ENCODE results near the gene ANKS1B.

ANKS1B gene

GRCh38 chr12:99154216-99154982 is 830.3 kb downstream of the ANKS1B start:
- Histone ChIP-seq H3K27me3 (ENCODE audit: control insufficient read depth in 1 of 2, insufficient read depth in 2 of 2, low read length in 2 of 2) (no peaks in the 10 kb centered on the region), H3K36me3 (ENCODE audit: control insufficient read depth in 2 of 2, insufficient read depth in 2 of 2, low read length in 2 of 2) (no peaks in the 10 kb centered on the region), H3K4me1 (ENCODE audit: control insufficient read depth, insufficient read depth, low read length) (no peaks in the 10 kb centered on the region), H3K9ac (ENCODE audit: low read length in 2 of 2) (no peak overlapping the region), H3K27ac (ENCODE audit: low read length) (no peak overlapping the region), H3K4me3 (ENCODE audit: low read length in 2 of 2) (no peak overlapping the region), H3K9me3 (ENCODE audit: control insufficient read depth in 2 of 2, low read length in 2 of 2) (no peaks in the 10 kb centered on the region)

- Histone ChIP-seq H3K36me3 (ENCODE audit: control insufficient read depth in 2 of 2, insufficient read depth in 2 of 2, low read length in 2 of 2) (no peaks in the 10 kb centered on the region), H3K4me3 (ENCODE audit: low read length in 2 of 2) (no peak overlapping the region), H3K27ac (ENCODE audit: low read length) (no peak overlapping the region), H3K4me1 (ENCODE audit: control insufficient read depth, insufficient read depth, low read length) (no peaks in the 10 kb centered on the region), H3K27me3 (ENCODE audit: control insufficient read depth in 1 of 2, insufficient read depth in 2 of 2, low read length in 2 of 2) (no peaks in the 10 kb centered on the region), H3K9me3 (ENCODE audit: control insufficient read depth in 2 of 2, low read length in 2 of 2) (no peaks in the 10 kb centered on the region), H3K9ac (ENCODE audit: low read length in 2 of 2) (no peak overlapping the region)
Observed at GRCh38 chr12:99153293-99153692, 831.4 kb downstream of the ANKS1B start.

GRCh38 chr12:99152337-99152736 is 832.4 kb downstream of the ANKS1B start:
- no peaks in the 10 kb centered on the region for H3K4me1 ChIP-seq (ENCODE audit: control insufficient read depth, insufficient read depth, low read length)
- H3K36me3 ChIP-seq (ENCODE audit: control insufficient read depth in 2 of 2, insufficient read depth in 2 of 2, low read length in 2 of 2): no peaks in the 10 kb centered on the region
- no peaks in the 10 kb centered on the region for H3K9me3 ChIP-seq (ENCODE audit: control insufficient read depth in 2 of 2, low read length in 2 of 2)
- H3K27ac ChIP-seq (ENCODE audit: low read length): no peak overlapping the region
- no peak overlapping the region for H3K4me3 ChIP-seq (ENCODE audit: low read length in 2 of 2)
- no peaks in the 10 kb centered on the region for H3K27me3 ChIP-seq (ENCODE audit: control insufficient read depth in 1 of 2, insufficient read depth in 2 of 2, low read length in 2 of 2)
- no peak overlapping the region for H3K9ac ChIP-seq (ENCODE audit: low read length in 2 of 2)

- Histone ChIP-seq H3K9me3 (ENCODE audit: control insufficient read depth in 2 of 2, low read length in 2 of 2) (no peaks in the 10 kb centered on the region), H3K27me3 (ENCODE audit: control insufficient read depth in 1 of 2, insufficient read depth in 2 of 2, low read length in 2 of 2) (no peaks in the 10 kb centered on the region), H3K27ac (ENCODE audit: low read length) (no peak overlapping the region), H3K9ac (ENCODE audit: low read length in 2 of 2) (no peak overlapping the region), H3K4me3 (ENCODE audit: low read length in 2 of 2) (no peak overlapping the region), H3K36me3 (ENCODE audit: control insufficient read depth in 2 of 2, insufficient read depth in 2 of 2, low read length in 2 of 2) (no peaks in the 10 kb centered on the region), H3K4me1 (ENCODE audit: control insufficient read depth, insufficient read depth, low read length) (no peaks in the 10 kb centered on the region)
Observed at GRCh38 chr12:99151744-99152143, 833.0 kb downstream of the ANKS1B start.

- Histone ChIP-seq H3K36me3 (ENCODE audit: control insufficient read depth in 2 of 2, insufficient read depth in 2 of 2, low read length in 2 of 2) (no peaks in the 10 kb centered on the region), H3K27me3 (ENCODE audit: control insufficient read depth in 1 of 2, insufficient read depth in 2 of 2, low read length in 2 of 2) (no peaks in the 10 kb centered on the region), H3K9me3 (ENCODE audit: control insufficient read depth in 2 of 2, low read length in 2 of 2) (no peaks in the 10 kb centered on the region), H3K4me1 (ENCODE audit: control insufficient read depth, insufficient read depth, low read length) (no peaks in the 10 kb centered on the region), H3K4me3 (ENCODE audit: low read length in 2 of 2) (no peak overlapping the region), H3K9ac (ENCODE audit: low read length in 2 of 2) (no peak overlapping the region), H3K27ac (ENCODE audit: low read length) (no peak overlapping the region)
Observed at GRCh38 chr12:99147130-99147529, 837.6 kb downstream of the ANKS1B start.

GRCh38 chr12:99146730-99147129 is 838.0 kb downstream of the ANKS1B start:
- Histone ChIP-seq H3K27me3 (ENCODE audit: control insufficient read depth in 1 of 2, insufficient read depth in 2 of 2, low read length in 2 of 2) (no peaks in the 10 kb centered on the region), H3K9me3 (ENCODE audit: control insufficient read depth in 2 of 2, low read length in 2 of 2) (no peaks in the 10 kb centered on the region), H3K36me3 (ENCODE audit: control insufficient read depth in 2 of 2, insufficient read depth in 2 of 2, low read length in 2 of 2) (no peaks in the 10 kb centered on the region), H3K9ac (ENCODE audit: low read length in 2 of 2) (no peak overlapping the region), H3K4me3 (ENCODE audit: low read length in 2 of 2) (no peak overlapping the region), H3K27ac (ENCODE audit: low read length) (no peak overlapping the region), H3K4me1 (ENCODE audit: control insufficient read depth, insufficient read depth, low read length) (no peaks in the 10 kb centered on the region)

- Histone ChIP-seq H3K4me3 (ENCODE audit: low read length in 2 of 2) (no peak overlapping the region), H3K27ac (ENCODE audit: low read length) (no peak overlapping the region), H3K9ac (ENCODE audit: low read length in 2 of 2) (no peak overlapping the region), H3K36me3 (ENCODE audit: control insufficient read depth in 2 of 2, insufficient read depth in 2 of 2, low read length in 2 of 2) (no peaks in the 10 kb centered on the region), H3K9me3 (ENCODE audit: control insufficient read depth in 2 of 2, low read length in 2 of 2) (no peaks in the 10 kb centered on the region), H3K4me1 (ENCODE audit: control insufficient read depth, insufficient read depth, low read length) (no peaks in the 10 kb centered on the region), H3K27me3 (ENCODE audit: control insufficient read depth in 1 of 2, insufficient read depth in 2 of 2, low read length in 2 of 2) (no peaks in the 10 kb centered on the region)
Observed at GRCh38 chr12:99146185-99146584, 838.6 kb downstream of the ANKS1B start.

- H3K4me1 ChIP-seq (ENCODE audit: control insufficient read depth, insufficient read depth, low read length): no peaks in the 10 kb centered on the region
- no peaks in the 10 kb centered on the region for H3K9me3 ChIP-seq (ENCODE audit: control insufficient read depth in 2 of 2, low read length in 2 of 2)
- no peak overlapping the region for H3K27ac ChIP-seq (ENCODE audit: low read length)
- H3K27me3 ChIP-seq (ENCODE audit: control insufficient read depth in 1 of 2, insufficient read depth in 2 of 2, low read length in 2 of 2): no peaks in the 10 kb centered on the region
- H3K9ac ChIP-seq (ENCODE audit: low read length in 2 of 2): no peak overlapping the region
- no peaks in the 10 kb centered on the region for H3K36me3 ChIP-seq (ENCODE audit: control insufficient read depth in 2 of 2, insufficient read depth in 2 of 2, low read length in 2 of 2)
- no peak overlapping the region for H3K4me3 ChIP-seq (ENCODE audit: low read length in 2 of 2)
Observed at GRCh38 chr12:99142651-99143050, 842.1 kb downstream of the ANKS1B start.

- Histone ChIP-seq H3K36me3 (ENCODE audit: control insufficient read depth in 2 of 2, insufficient read depth in 2 of 2, low read length in 2 of 2) (no peaks in the 10 kb centered on the region), H3K27ac (ENCODE audit: low read length) (no peak overlapping the region), H3K9me3 (ENCODE audit: control insufficient read depth in 2 of 2, low read length in 2 of 2) (no peaks in the 10 kb centered on the region), H3K27me3 (ENCODE audit: control insufficient read depth in 1 of 2, insufficient read depth in 2 of 2, low read length in 2 of 2) (no peaks in the 10 kb centered on the region), H3K4me3 (ENCODE audit: low read length in 2 of 2) (no peak overlapping the region), H3K4me1 (ENCODE audit: control insufficient read depth, insufficient read depth, low read length) (no peaks in the 10 kb centered on the region), H3K9ac (ENCODE audit: low read length in 2 of 2) (no peak overlapping the region)
Observed at GRCh38 chr12:99140017-99140720, 844.6 kb downstream of the ANKS1B start.

GRCh38 chr12:99138393-99138792 is 846.3 kb downstream of the ANKS1B start:
- H3K9ac ChIP-seq (ENCODE audit: low read length in 2 of 2): no peak overlapping the region

More at GRCh38 chr12:99138393-99138792, 846.3 kb downstream of the ANKS1B start:
- no peak overlapping the region for H3K27ac ChIP-seq (ENCODE audit: low read length)
- no peaks in the 10 kb centered on the region for H3K4me1 ChIP-seq (ENCODE audit: control insufficient read depth, insufficient read depth, low read length)
- H3K9me3 ChIP-seq (ENCODE audit: control insufficient read depth in 2 of 2, low read length in 2 of 2): no peaks in the 10 kb centered on the region
- H3K36me3 ChIP-seq (ENCODE audit: control insufficient read depth in 2 of 2, insufficient read depth in 2 of 2, low read length in 2 of 2): no peaks in the 10 kb centered on the region
- H3K27me3 ChIP-seq (ENCODE audit: control insufficient read depth in 1 of 2, insufficient read depth in 2 of 2, low read length in 2 of 2): no peaks in the 10 kb centered on the region
- no peak overlapping the region for H3K4me3 ChIP-seq (ENCODE audit: low read length in 2 of 2)

Data from stomach smooth muscle (tissue), 2 donors.